ENCODE data around the gene TBCD. TPM values are rescaled to one million over a fixed set of nuclear protein-coding genes. Genes with fewer than 3 reads are reported as not detected.

TBCD gene
- total RNA-seq, 2 experiments from 2014 or later, result 87.8 to 145 TPM

DNA sequence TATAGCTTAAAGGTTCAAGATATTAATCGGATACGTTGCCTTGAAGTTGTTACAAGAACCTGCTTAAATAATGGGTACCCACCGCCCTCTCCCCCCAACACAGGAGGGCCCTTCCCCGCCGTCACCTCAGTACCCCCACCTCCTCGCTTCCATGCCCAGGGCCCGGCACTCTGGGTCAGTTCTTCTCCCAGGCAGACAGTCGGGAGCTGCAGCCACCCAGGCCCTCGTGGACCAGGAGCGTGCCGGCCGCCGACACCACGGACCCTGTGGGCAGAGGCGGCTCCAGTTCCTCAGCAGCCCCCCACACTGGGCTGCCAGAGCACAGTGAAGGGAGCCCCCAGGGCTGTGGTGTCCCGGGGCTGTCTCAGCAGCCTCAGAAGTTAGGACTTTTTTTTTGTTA lies 168.8 kb downstream of the TBCD start:
- no peak for DNase-seq (ENCODE audit: low spot score)
- Histone ChIP-seq H3K4me2 (ENCODE audit: low read length) (no peak overlapping the region), H3K9me3 (ENCODE audit: low read length) (no peaks in the 10 kb centered on the region), H3K36me3 (ENCODE audit: insufficient read depth, low read length) (peaks cover 23% of the 10 kb centered on the region), H2AFZ (ENCODE audit: low read length) (no peak overlapping the region), H3K4me1 (ENCODE audit: insufficient read depth, low read length, poor library complexity, severe bottlenecking) (peaks cover 49% of the 10 kb centered on the region), H3K27ac (ENCODE audit: low read depth, low read length, poor library complexity, severe bottlenecking) (no peak overlapping the region), H3K4me3 (ENCODE audit: low read depth, low read length, poor library complexity, severe bottlenecking) (no peak overlapping the region), H4K20me1 (ENCODE audit: insufficient read depth, low read length) (no peaks in the 10 kb centered on the region), H3K9me2 (ENCODE audit: insufficient read depth, low read length) (no peaks in the 10 kb centered on the region), H3K79me2 (ENCODE audit: insufficient read depth, low read depth, low read length) (no peaks in the 10 kb centered on the region)
- ChIA-PET POLR2A (interaction anchor here (0.6 to 0.7 kb wide), 3 partner anchors 198 to 261 kb away, joined by 3 to 7 read pairs (median 4); no protein-coding TSS in a partner anchor), CTCF (ENCODE audit: unreplicated experiment) (interaction anchor here (0.5 kb wide), 1 partner anchor 242 kb away, joined by 3 read pairs; no protein-coding TSS in a partner anchor)
- TF ChIP-seq EZH2phosphoT487 (IDR thresholded peaks at IDR 0.05; ENCODE audit: borderline replicate concordance, low read depth, low read length), result no peak
- TF ChIP-seq, protein P1, sequence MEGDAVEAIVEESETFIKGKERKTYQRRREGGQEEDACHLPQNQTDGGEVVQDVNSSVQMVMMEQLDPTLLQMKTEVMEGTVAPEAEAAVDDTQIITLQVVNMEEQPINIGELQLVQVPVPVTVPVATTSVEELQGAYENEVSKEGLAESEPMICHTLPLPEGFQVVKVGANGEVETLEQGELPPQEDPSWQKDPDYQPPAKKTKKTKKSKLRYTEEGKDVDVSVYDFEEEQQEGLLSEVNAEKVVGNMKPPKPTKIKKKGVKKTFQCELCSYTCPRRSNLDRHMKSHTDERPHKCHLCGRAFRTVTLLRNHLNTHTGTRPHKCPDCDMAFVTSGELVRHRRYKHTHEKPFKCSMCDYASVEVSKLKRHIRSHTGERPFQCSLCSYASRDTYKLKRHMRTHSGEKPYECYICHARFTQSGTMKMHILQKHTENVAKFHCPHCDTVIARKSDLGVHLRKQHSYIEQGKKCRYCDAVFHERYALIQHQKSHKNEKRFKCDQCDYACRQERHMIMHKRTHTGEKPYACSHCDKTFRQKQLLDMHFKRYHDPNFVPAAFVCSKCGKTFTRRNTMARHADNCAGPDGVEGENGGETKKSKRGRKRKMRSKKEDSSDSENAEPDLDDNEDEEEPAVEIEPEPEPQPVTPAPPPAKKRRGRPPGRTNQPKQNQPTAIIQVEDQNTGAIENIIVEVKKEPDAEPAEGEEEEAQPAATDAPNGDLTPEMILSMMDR (conservative IDR thresholded peaks at IDR 0.05; ENCODE audit: low read length), result no peak
- intact Hi-C loops (cut with micrococcal nuclease; ENCODE audit: unreplicated experiment), result no loop called here
- BruUV-seq (replicated peaks), result no TSS peak

DNA sequence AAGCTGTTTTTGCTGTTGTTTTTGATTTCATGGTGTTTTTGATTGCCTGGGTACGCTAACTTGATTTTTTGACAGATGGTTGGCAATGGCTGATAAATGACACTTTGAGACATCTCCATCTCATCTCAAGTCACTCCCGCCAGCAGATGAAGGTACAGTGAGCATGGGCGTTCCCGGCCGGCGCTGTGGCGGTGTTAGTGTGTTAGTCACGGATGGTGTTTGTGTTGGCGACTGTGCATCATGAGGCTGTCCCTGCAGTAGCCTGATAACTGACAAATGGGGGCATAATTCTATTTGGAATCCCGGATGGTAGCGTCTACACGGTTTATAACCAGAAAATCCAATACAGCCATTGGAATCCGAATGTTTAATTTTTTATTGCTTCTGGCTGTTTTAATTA lies 169.6 kb downstream of the TBCD start:
- no peaks in the 10 kb centered on the region for H3K9me2 ChIP-seq (ENCODE audit: insufficient read depth, low read length)
- no peak overlapping the region for H3K4me3 ChIP-seq (ENCODE audit: low read depth, low read length, poor library complexity, severe bottlenecking)
- no peak for TF ChIP-seq EZH2phosphoT487 (IDR thresholded peaks at IDR 0.05; ENCODE audit: borderline replicate concordance, low read depth, low read length)
- TF ChIP-seq, protein P1 (conservative IDR thresholded peaks at IDR 0.05; ENCODE audit: low read length), result no peak
- H3K4me2 ChIP-seq (ENCODE audit: low read length), result no peak overlapping the region
- POLR2A ChIA-PET, result interaction anchor here (0.6 kb wide), 2 partner anchors 49 to 197 kb away, joined by 3 read pairs; no protein-coding TSS in a partner anchor
- H4K20me1 ChIP-seq (ENCODE audit: insufficient read depth, low read length), result no peaks in the 10 kb centered on the region
- peaks cover 42% of the 10 kb centered on the region for H3K4me1 ChIP-seq (ENCODE audit: insufficient read depth, low read length, poor library complexity, severe bottlenecking)
- BruUV-seq (replicated peaks), result no TSS peak
- CTCF ChIA-PET (ENCODE audit: unreplicated experiment), result no interaction called here
- H2AFZ ChIP-seq (ENCODE audit: low read length), result no peak overlapping the region
- no peak for DNase-seq (ENCODE audit: low spot score)
- intact Hi-C loops (cut with micrococcal nuclease; ENCODE audit: unreplicated experiment), result no loop called here
- no peaks in the 10 kb centered on the region for H3K9me3 ChIP-seq (ENCODE audit: low read length)
- no peak overlapping the region for H3K27ac ChIP-seq (ENCODE audit: low read depth, low read length, poor library complexity, severe bottlenecking)
- no peaks in the 10 kb centered on the region for H3K79me2 ChIP-seq (ENCODE audit: insufficient read depth, low read depth, low read length)
- H3K36me3 ChIP-seq (ENCODE audit: insufficient read depth, low read length), result peaks cover 27% of the 10 kb centered on the region

DNA sequence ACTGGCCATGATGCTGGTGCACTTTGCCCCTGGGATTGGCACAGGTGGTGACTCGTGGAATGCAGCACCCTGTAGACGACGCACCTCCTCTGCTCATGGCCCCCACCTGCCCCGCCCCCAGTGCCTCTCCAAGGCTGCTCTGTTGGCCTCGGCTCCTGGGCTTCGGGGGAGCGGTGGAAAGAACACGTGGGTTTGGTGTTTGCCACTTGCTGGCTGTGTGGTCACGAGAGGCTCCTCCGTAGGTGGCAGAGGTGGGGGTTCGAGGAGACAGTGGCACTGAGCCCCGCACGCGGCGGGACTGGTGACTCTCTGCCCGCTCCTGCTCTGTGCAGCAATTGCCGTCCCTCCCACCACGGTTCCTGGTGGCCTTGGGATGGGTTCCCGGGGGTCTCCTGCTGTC lies 170.8 kb downstream of the TBCD start:
- ChIA-PET CTCF (ENCODE audit: unreplicated experiment) (no interaction called here), POLR2A (no interaction called here)
- Histone ChIP-seq H3K9me2 (ENCODE audit: insufficient read depth, low read length) (no peaks in the 10 kb centered on the region), H4K20me1 (ENCODE audit: insufficient read depth, low read length) (no peaks in the 10 kb centered on the region), H2AFZ (ENCODE audit: low read length) (no peak overlapping the region), H3K79me2 (ENCODE audit: insufficient read depth, low read depth, low read length) (no peaks in the 10 kb centered on the region), H3K27ac (ENCODE audit: low read depth, low read length, poor library complexity, severe bottlenecking) (no peak overlapping the region), H3K4me1 (ENCODE audit: insufficient read depth, low read length, poor library complexity, severe bottlenecking) (peaks cover 34% of the 10 kb centered on the region), H3K36me3 (ENCODE audit: insufficient read depth, low read length) (peaks cover 39% of the 10 kb centered on the region), H3K9me3 (ENCODE audit: low read length) (no peaks in the 10 kb centered on the region), H3K4me2 (ENCODE audit: low read length) (no peak overlapping the region), H3K4me3 (ENCODE audit: low read depth, low read length, poor library complexity, severe bottlenecking) (no peak overlapping the region)
- DNase-seq (ENCODE audit: low spot score), result no peak
- no peak for TF ChIP-seq EZH2phosphoT487 (IDR thresholded peaks at IDR 0.05; ENCODE audit: borderline replicate concordance, low read depth, low read length)
- TF ChIP-seq, protein P1 (conservative IDR thresholded peaks at IDR 0.05; ENCODE audit: low read length), result no peak
- BruUV-seq (replicated peaks), result no TSS peak
- intact Hi-C loops (cut with micrococcal nuclease; ENCODE audit: unreplicated experiment), result loop anchor here (1.0 kb wide), 1 partner anchor 48 kb away; no protein-coding TSS in a partner anchor

Measured in OCI-LY7 (cell line).